HCT116 (cell line): ENCODE measurements around the gene FBXO34.

Experiments
- CEBPB ChIP-seq: IDR thresholded peaks from 2 replicates; pipeline ENCODE4 v1.6.1; 2012; ENCODE audit warnings: low read depth
- ELF1 ChIP-seq: IDR thresholded peaks from 2 replicates; pipeline ENCODE4 v1.6.1; 2012; ENCODE audit warnings: low read depth, borderline replicate concordance
- JUND ChIP-seq: IDR thresholded peaks from 2 replicates; pipeline ENCODE4 v1.6.1; 2012
- TF ChIP-seq, protein P1 (sequence below), 3 experiments: fragments of 200-600 bp in 1 of 3; sonication (generic) in 1 of 3; IDR thresholded peaks in 2 of 3; conservative IDR thresholded peaks in 1 of 3; 2 replicates each; pipeline ENCODE4 v1.5.1; 2012 to 2017; ENCODE audit warnings: low read depth in 2 of 3, low read length in 2 of 3, antibody characterized with exemption in 1 of 3, borderline replicate concordance in 1 of 3, control low read depth in 1 of 3, mild to moderate bottlenecking in 1 of 3, mixed read lengths in 1 of 3, mixed run types in 1 of 3, moderate library complexity in 1 of 3; ENCODE audit not compliant: insufficient read depth in 1 of 3
- TF ChIP-seq, protein P2 (sequence below): IDR thresholded peaks from 2 replicates; pipeline ENCODE4 v1.6.1; 2012; ENCODE audit warnings: low read depth

DNA sequence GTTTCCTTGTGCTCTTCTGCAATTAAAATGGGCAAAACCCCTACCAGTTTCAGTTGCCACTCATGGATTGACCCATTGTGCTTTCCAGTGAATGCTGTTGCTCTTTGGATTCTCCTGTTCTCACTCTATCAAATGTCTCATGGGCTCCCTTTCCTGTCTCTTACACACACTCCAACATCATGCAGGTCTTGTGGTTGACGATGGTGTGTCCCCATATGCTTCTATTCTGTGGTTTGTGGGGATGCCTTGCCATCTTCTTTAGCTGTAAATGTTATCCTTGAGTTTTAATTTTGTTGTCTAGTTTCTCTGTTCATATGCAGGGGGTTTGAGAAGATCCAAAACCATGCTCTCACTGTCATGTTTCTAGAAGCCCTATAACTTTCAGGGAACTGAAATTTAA, 31.9 kb upstream of the FBXO34 start:
- TF ChIP-seq, protein P1, sequence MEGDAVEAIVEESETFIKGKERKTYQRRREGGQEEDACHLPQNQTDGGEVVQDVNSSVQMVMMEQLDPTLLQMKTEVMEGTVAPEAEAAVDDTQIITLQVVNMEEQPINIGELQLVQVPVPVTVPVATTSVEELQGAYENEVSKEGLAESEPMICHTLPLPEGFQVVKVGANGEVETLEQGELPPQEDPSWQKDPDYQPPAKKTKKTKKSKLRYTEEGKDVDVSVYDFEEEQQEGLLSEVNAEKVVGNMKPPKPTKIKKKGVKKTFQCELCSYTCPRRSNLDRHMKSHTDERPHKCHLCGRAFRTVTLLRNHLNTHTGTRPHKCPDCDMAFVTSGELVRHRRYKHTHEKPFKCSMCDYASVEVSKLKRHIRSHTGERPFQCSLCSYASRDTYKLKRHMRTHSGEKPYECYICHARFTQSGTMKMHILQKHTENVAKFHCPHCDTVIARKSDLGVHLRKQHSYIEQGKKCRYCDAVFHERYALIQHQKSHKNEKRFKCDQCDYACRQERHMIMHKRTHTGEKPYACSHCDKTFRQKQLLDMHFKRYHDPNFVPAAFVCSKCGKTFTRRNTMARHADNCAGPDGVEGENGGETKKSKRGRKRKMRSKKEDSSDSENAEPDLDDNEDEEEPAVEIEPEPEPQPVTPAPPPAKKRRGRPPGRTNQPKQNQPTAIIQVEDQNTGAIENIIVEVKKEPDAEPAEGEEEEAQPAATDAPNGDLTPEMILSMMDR (IDR thresholded peaks at IDR 0.05 in 2 of 3, conservative IDR thresholded peaks at IDR 0.05 in 1 of 3; ENCODE audit: borderline replicate concordance in 1 of 3, insufficient read depth in 1 of 3, low read depth in 2 of 3, low read length in 2 of 3) = no peak
- TF ChIP-seq CEBPB (no peak), JUND (no peak), ELF1 (no peak)
- TF ChIP-seq, protein P2, sequence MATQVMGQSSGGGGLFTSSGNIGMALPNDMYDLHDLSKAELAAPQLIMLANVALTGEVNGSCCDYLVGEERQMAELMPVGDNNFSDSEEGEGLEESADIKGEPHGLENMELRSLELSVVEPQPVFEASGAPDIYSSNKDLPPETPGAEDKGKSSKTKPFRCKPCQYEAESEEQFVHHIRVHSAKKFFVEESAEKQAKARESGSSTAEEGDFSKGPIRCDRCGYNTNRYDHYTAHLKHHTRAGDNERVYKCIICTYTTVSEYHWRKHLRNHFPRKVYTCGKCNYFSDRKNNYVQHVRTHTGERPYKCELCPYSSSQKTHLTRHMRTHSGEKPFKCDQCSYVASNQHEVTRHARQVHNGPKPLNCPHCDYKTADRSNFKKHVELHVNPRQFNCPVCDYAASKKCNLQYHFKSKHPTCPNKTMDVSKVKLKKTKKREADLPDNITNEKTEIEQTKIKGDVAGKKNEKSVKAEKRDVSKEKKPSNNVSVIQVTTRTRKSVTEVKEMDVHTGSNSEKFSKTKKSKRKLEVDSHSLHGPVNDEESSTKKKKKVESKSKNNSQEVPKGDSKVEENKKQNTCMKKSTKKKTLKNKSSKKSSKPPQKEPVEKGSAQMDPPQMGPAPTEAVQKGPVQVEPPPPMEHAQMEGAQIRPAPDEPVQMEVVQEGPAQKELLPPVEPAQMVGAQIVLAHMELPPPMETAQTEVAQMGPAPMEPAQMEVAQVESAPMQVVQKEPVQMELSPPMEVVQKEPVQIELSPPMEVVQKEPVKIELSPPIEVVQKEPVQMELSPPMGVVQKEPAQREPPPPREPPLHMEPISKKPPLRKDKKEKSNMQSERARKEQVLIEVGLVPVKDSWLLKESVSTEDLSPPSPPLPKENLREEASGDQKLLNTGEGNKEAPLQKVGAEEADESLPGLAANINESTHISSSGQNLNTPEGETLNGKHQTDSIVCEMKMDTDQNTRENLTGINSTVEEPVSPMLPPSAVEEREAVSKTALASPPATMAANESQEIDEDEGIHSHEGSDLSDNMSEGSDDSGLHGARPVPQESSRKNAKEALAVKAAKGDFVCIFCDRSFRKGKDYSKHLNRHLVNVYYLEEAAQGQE = no peak
